ENCODE data around the gene KLHL35. TPM values are rescaled to one million over a fixed set of nuclear protein-coding genes. Genes with fewer than 3 reads are reported as not detected.

KLHL35 gene
- polyA plus RNA-seq = 0.74 and 1.3 TPM in 2 replicates

GRCh38 chr11:75432911-75433321 lies at the start of gene KLHL35:
KLHL35 (minus strand) TSS chr11:75433203; CDS start chr11:75430629, 2,574 bp downstream.

GRCh38 chr11:75399344-75400145 lies 33.5 kb downstream of the KLHL35 start, which contains the start of gene RPS3:
RPS3 (plus strand) TSS chr11:75399518; CDS start chr11:75399548, 30 bp downstream.

Other genes starting within 250 kb of the KLHL35 start
- gene TPBGL, start 192.4 kb downstream of the KLHL35 start, polyA plus RNA-seq = 1.0 TPM in 1 of 2 replicates, not detected in the other
- gene ARRB1, start 81.5 kb downstream of the KLHL35 start, polyA plus RNA-seq = 13.9 and 18.8 TPM in 2 replicates
- 500 and 539 TPM in 2 replicates for gene RPS3, start 33.7 kb downstream of the KLHL35 start, polyA plus RNA-seq
- gene GDPD5, start 92.7 kb upstream of the KLHL35 start, polyA plus RNA-seq = 7.1 and 14.7 TPM in 2 replicates
- gene SERPINH1, start 129.1 kb upstream of the KLHL35 start, polyA plus RNA-seq = 4.5 and 8.1 TPM in 2 replicates
- 115 and 139 TPM in 2 replicates for gene MAP6, start 235.8 kb upstream of the KLHL35 start, polyA plus RNA-seq

Data from Purkinje cell (primary cell).